Left ventricle myocardium inferior (tissue), 1 donor: ENCODE data around the gene MAP2K1. TPM values are rescaled to one million over a fixed set of nuclear protein-coding genes. Genes with fewer than 3 reads are reported as not detected.
"Not testable (repeated sequence)": the region's sequence is repeated elsewhere in the genome, so short reads cannot be mapped to it uniquely, and the experiment has no call there.

ENCODE experiments used
- DNase-seq: peaks from one replicate; pipeline ENCODE4 v3.0.0-alpha.2; 2020
- H3K27ac ChIP-seq: fragments of 200-600 bp; replicated peaks from 2 replicates; pipeline ENCODE4 v1.8.0; 2021
- H3K27me3 ChIP-seq: fragments of 200-600 bp; 2 replicates; pipeline ENCODE4 v1.8.0; 2021; ENCODE audit warnings: low read depth
- H3K36me3 ChIP-seq: fragments of 200-600 bp; 2 replicates; pipeline ENCODE4 v1.8.0; 2021
- H3K4me1 ChIP-seq: fragments of 200-600 bp; 2 replicates; pipeline ENCODE4 v1.8.0; 2021
- H3K4me3 ChIP-seq: fragments of 200-600 bp; 2 replicates; pipeline ENCODE4 v1.8.0; 2021; ENCODE audit warnings: mild to moderate bottlenecking, moderate library complexity
- H3K9me3 ChIP-seq: fragments of 200-600 bp; replicated peaks from 2 replicates; pipeline ENCODE4 v1.8.0; 2021
- CTCF ChIP-seq: fragments of 200-600 bp; IDR thresholded peaks from 2 replicates; pipeline ENCODE4 v1.8.0; 2021; ENCODE audit warnings: antibody characterized with exemption, mild to moderate bottlenecking, borderline replicate concordance
- intact Hi-C: fragments of 100-400 bp; cut with micrococcal nuclease; formaldehyde crosslinking; loops from one replicate; pipeline ENCODE4 v1.11.0; 2022
- total RNA-seq: library from RNA; stranded (reverse); fragmentation: NEBNext Ultra II Directional; extraction: Animal tissue kit (Norgen Biotek cat#: 25700); gene quantifications from one replicate; pipeline ENCODE4 v1.2.1, GENCODE V29; 2021
- donor health status: DM: no; HTN: yes; CAD: no; lungs with severe emphysema.

Gene MAP2K1
- total RNA-seq, 1 donor from 2014 or later: 44.9 TPM

GRCh38 chr15:66462627-66463026, 75.9 kb downstream of the MAP2K1 start:
- TF ChIP-seq CTCF: no peak
- intact Hi-C loops: no loop called here

GRCh38 chr15:66465294-66465693, 78.6 kb downstream of the MAP2K1 start:
- H3K9me3 ChIP-seq, H3K27ac ChIP-seq, H3K4me3 ChIP-seq, H3K27me3 ChIP-seq, H3K4me1 ChIP-seq, intact Hi-C loops, DNase-seq, H3K36me3 ChIP-seq: not testable (repeated sequence)

More at GRCh38 chr15:66462627-66463026, 75.9 kb downstream of the MAP2K1 start:
- Histone ChIP-seq H3K27ac (no peak overlapping the region), H3K36me3 (no peaks in the 10 kb centered on the region), H3K27me3 (no peaks in the 10 kb centered on the region), H3K9me3 (no peaks in the 10 kb centered on the region), H3K4me3 (no peak overlapping the region), H3K4me1 (no peaks in the 10 kb centered on the region)
- DNase-seq: no peak

GRCh38 chr15:66467162-66468040, 80.7 kb downstream of the MAP2K1 start:
- H3K4me3 ChIP-seq, H3K27ac ChIP-seq, H3K9me3 ChIP-seq, H3K4me1 ChIP-seq, H3K27me3 ChIP-seq, intact Hi-C loops, DNase-seq, H3K36me3 ChIP-seq: not testable (repeated sequence)

GRCh38 chr15:66470825-66471224, 84.1 kb downstream of the MAP2K1 start:
- DNase-seq, H3K27ac ChIP-seq, intact Hi-C loops, H3K27me3 ChIP-seq, H3K4me3 ChIP-seq, H3K36me3 ChIP-seq, H3K9me3 ChIP-seq: not testable (repeated sequence)
- peaks cover 27% of the 10 kb centered on the region for H3K4me1 ChIP-seq

GRCh38 chr15:66472176-66472999, 85.7 kb downstream of the MAP2K1 start:
- peaks cover 27% of the 10 kb centered on the region for H3K4me1 ChIP-seq
- no peak for TF ChIP-seq CTCF
- intact Hi-C loops: no loop called here
- peak overlapping the region; percentile 32 for H3K27ac ChIP-seq
- no peak overlapping the region for H3K4me3 ChIP-seq
- H3K36me3 ChIP-seq: no peaks in the 10 kb centered on the region
- no peak for DNase-seq
- no peaks in the 10 kb centered on the region for H3K27me3 ChIP-seq
- H3K9me3 ChIP-seq: no peaks in the 10 kb centered on the region

- no peak for DNase-seq
- Histone ChIP-seq H3K9me3 (no peaks in the 10 kb centered on the region), H3K4me3 (no peak overlapping the region), H3K27me3 (no peaks in the 10 kb centered on the region), H3K36me3 (no peaks in the 10 kb centered on the region), H3K27ac (no peak overlapping the region), H3K4me1 (peaks cover 27% of the 10 kb centered on the region)
- TF ChIP-seq CTCF: no peak
- intact Hi-C loops: no loop called here
Measured at GRCh38 chr15:66474135-66474534, 87.4 kb downstream of the MAP2K1 start.

GRCh38 chr15:66474963-66475362, 88.3 kb downstream of the MAP2K1 start:
- Histone ChIP-seq H3K4me1 (peaks cover 27% of the 10 kb centered on the region), H3K4me3 (no peak overlapping the region), H3K27me3 (no peaks in the 10 kb centered on the region), H3K36me3 (no peaks in the 10 kb centered on the region), H3K9me3 (no peaks in the 10 kb centered on the region), H3K27ac (no peak overlapping the region)
- intact Hi-C loops: no loop called here
- no peak for TF ChIP-seq CTCF
- no peak for DNase-seq
